ENCODE measurements around the gene TBC1D9.

Gene TBC1D9

DNA sequence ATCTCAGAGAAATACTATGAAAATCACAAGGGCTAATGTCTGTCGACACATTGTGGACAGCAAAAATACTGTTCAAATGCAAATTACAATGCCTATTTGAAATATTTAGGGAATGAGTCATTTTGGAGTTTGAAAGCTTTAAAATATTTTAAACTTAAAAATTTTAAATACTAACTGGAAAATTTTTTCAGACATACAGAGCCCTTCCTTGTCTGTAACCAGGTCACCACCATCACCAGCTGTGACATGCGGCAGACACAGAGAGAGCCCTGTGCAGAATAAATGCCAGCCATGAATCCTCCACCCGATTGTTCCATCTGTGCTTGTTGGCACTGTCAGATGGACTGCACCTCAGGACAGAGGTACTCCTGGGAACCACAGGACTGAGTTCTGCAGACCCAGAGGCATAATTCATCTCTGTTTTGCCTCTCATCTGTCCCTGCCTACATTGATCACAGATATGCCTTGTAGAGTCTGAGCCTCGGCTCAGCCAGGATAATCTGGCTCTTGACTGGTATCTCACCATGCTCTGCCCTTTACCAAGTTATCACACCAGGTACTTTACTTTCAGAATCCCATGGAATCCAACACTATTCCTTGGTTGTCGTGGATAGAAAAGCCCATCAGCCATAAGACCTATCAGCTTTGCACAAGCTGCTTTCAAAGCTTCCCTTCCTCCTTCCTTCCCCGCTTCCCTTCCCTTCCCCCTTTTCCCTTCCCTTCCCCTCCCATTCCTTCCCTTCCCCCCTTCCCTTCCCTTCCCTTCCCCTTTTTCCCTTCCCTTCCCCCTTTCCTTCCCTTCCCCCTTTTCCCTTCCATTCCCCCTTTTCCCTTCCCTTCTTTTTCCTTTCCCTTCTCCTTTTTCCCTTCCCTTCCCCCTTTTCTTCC, 67.2 kb downstream of the TBC1D9 start:
- Histone ChIP-seq H3K4me1 (ENCODE audit: control insufficient read depth, insufficient read depth, low read length) (peaks cover 12% of the 10 kb centered on the region), H3K27ac (ENCODE audit: low read depth, low read length) (no peak overlapping the region)

DNA sequence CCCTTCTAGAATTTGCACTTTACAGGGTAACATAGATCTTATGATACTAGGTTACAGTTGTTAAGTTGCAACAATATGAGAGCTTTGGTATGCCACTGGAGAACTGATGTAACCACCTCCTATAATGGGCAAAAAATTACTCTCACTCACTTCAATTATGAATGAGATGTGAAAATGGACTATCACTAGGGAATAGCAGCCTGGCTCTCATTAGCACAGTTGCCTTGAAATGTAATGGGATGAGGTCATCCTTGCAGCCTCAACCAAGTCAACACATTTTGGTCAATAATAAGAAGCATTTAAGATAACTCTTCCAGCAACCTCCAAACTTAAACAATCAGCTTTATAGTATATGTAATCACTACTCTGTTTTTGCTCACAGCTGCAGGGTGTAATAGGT, 69.4 kb downstream of the TBC1D9 start:
- Histone ChIP-seq H3K27me3 (ENCODE audit: control insufficient read depth, insufficient read depth, low read length) (peaks cover 28% of the 10 kb centered on the region), H3K27ac (ENCODE audit: low read depth, low read length) (no peak overlapping the region), H3K9ac (ENCODE audit: low read depth, low read length) (no peak overlapping the region), H3K9me3 (ENCODE audit: control insufficient read depth, insufficient read depth, low read length) (no peaks in the 10 kb centered on the region), H3K4me1 (ENCODE audit: control insufficient read depth, insufficient read depth, low read length) (peaks cover 11% of the 10 kb centered on the region), H3K36me3 (ENCODE audit: control insufficient read depth, insufficient read depth, low read length) (no peaks in the 10 kb centered on the region), H3K4me3 (ENCODE audit: low read depth, low read length) (no peak overlapping the region)

More for the DNA sequence above, 67.2 kb downstream of the TBC1D9 start:
- no peak overlapping the region for H3K9ac ChIP-seq (ENCODE audit: low read depth, low read length)
- peaks cover 48% of the 10 kb centered on the region for H3K27me3 ChIP-seq (ENCODE audit: control insufficient read depth, insufficient read depth, low read length)
- no peak overlapping the region for H3K4me3 ChIP-seq (ENCODE audit: low read depth, low read length)
- H3K36me3 ChIP-seq (ENCODE audit: control insufficient read depth, insufficient read depth, low read length) = no peaks in the 10 kb centered on the region
- no peaks in the 10 kb centered on the region for H3K9me3 ChIP-seq (ENCODE audit: control insufficient read depth, insufficient read depth, low read length)

DNA sequence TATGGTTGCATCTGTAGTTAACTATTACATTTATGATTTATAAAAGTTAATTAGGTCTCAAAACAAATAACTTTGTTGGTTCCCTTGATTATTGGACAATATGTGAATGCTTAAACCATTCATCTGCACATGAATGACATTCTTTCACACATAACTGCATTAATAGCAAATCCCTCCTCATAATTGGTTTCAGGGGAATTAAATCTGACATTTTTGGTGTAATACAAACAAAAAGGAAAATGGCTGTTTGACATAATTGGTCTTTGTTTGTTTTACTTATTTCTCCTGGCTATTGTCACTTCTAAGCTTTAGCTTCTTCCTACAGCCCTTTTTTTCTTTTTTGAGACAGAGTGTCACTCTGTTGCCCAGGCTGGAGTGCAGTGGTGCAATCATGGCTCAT, 71.9 kb downstream of the TBC1D9 start:
- Histone ChIP-seq H3K9me3 (ENCODE audit: control insufficient read depth, insufficient read depth, low read length) (no peaks in the 10 kb centered on the region), H3K27ac (ENCODE audit: low read depth, low read length) (no peak overlapping the region), H3K36me3 (ENCODE audit: control insufficient read depth, insufficient read depth, low read length) (no peaks in the 10 kb centered on the region), H3K4me1 (ENCODE audit: control insufficient read depth, insufficient read depth, low read length) (no peaks in the 10 kb centered on the region), H3K27me3 (ENCODE audit: control insufficient read depth, insufficient read depth, low read length) (peaks cover 7% of the 10 kb centered on the region), H3K4me3 (ENCODE audit: low read depth, low read length) (no peak overlapping the region), H3K9ac (ENCODE audit: low read depth, low read length) (no peak overlapping the region)

DNA sequence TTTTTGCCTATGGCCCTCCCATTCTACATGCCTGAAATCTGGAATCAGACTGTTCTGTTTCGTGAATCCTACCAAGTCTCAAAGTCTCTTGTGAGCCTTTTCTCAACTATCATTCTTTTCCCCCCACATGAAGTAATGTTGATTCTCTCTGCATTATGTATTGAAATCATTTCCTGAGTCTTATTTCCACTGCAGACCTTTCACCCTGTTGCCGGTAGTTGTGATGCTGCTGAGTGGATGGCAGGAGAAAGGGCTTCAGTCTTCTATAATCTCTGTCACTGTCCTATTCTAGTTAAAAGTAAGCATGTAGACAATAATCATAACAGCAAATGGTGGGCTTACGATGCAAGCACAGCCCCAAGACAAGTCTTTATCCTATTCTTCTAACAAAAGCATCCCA, 75.0 kb downstream of the TBC1D9 start:
- Histone ChIP-seq H3K4me1 (ENCODE audit: control insufficient read depth, insufficient read depth, low read length) (no peaks in the 10 kb centered on the region), H3K27ac (ENCODE audit: low read depth, low read length) (no peak overlapping the region), H3K27me3 (ENCODE audit: control insufficient read depth, insufficient read depth, low read length) (no peaks in the 10 kb centered on the region), H3K4me3 (ENCODE audit: low read depth, low read length) (no peak overlapping the region), H3K9me3 (ENCODE audit: control insufficient read depth, insufficient read depth, low read length) (no peaks in the 10 kb centered on the region), H3K9ac (ENCODE audit: low read depth, low read length) (no peak overlapping the region), H3K36me3 (ENCODE audit: control insufficient read depth, insufficient read depth, low read length) (no peaks in the 10 kb centered on the region)

DNA sequence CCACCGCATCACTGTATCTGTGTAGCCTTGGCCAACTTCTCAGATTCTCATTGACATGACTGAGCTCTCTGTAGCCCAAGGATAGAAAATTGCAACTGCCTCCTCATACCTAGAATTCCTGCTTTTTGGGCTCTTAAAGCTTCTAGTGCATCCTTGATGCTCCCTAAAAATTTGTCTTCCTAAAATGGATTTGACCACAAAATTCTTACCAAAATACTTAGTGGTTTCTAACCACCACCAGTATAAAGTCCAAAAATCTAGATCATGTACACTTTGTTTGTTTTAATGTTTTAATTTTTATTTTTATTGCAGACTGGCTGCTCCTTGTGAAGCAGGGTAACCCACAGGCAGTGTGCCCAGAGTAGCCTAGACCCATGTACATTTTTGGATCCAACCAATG, 75.5 kb downstream of the TBC1D9 start:
- Histone ChIP-seq H3K9ac (ENCODE audit: low read depth, low read length) (no peak overlapping the region), H3K36me3 (ENCODE audit: control insufficient read depth, insufficient read depth, low read length) (no peaks in the 10 kb centered on the region), H3K4me3 (ENCODE audit: low read depth, low read length) (no peak overlapping the region), H3K9me3 (ENCODE audit: control insufficient read depth, insufficient read depth, low read length) (no peaks in the 10 kb centered on the region), H3K27ac (ENCODE audit: low read depth, low read length) (no peak overlapping the region), H3K27me3 (ENCODE audit: control insufficient read depth, insufficient read depth, low read length) (no peaks in the 10 kb centered on the region), H3K4me1 (ENCODE audit: control insufficient read depth, insufficient read depth, low read length) (no peaks in the 10 kb centered on the region)

DNA sequence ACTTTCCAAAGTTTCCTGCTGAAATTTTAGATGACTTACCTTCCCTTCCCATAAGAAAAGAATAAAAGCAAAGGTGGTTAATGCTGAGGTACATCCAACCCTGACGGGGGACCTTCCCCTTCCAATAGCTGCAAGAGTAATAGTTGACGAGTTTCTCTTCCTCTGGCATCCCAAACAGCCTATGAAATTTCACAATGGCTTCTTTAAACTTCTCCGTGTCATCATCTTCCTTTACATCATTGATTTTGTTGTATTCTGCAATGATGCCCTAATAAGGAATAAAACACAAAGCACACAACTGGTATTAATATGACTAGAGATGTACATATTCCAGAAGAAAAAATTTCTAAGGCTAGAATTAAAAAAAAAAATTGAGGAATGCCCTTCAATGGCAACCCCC, 76.6 kb downstream of the TBC1D9 start:
- H3K27ac ChIP-seq (ENCODE audit: low read depth, low read length) = no peak overlapping the region
- no peaks in the 10 kb centered on the region for H3K27me3 ChIP-seq (ENCODE audit: control insufficient read depth, insufficient read depth, low read length)
- H3K4me3 ChIP-seq (ENCODE audit: low read depth, low read length) = no peak overlapping the region
- no peaks in the 10 kb centered on the region for H3K36me3 ChIP-seq (ENCODE audit: control insufficient read depth, insufficient read depth, low read length)
- H3K9me3 ChIP-seq (ENCODE audit: control insufficient read depth, insufficient read depth, low read length) = no peaks in the 10 kb centered on the region
- no peak overlapping the region for H3K9ac ChIP-seq (ENCODE audit: low read depth, low read length)
- no peaks in the 10 kb centered on the region for H3K4me1 ChIP-seq (ENCODE audit: control insufficient read depth, insufficient read depth, low read length)

DNA sequence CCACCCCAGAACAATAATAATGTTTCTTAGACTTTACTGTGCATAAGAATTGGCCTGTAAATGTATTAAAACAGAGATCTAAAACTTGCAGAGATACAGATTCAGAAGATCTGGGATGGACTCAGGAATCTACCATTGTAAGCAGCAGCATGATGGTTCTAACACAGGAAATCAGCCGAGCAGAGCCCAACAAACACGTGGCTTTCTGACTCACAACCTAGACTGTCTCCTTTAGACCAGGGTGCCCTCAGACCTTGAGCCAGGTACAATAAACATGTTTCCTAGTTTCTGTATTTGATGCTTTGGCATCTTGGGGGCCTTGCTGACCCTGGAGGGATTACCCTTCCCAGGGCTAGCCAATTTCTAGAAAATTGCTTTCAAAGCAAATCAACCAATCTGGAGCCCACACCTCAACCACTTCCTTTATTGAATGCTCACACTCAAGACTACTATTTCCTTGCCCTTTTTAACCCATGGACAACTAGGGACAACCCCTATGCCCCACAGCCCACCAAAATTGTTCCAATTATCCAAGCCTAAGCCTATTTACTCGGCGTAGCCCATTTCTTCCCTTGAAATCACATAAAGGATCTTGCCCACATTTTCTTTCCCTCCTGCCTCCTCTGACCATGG, 80.5 kb downstream of the TBC1D9 start:
- no peaks in the 10 kb centered on the region for H3K9me3 ChIP-seq (ENCODE audit: control insufficient read depth, insufficient read depth, low read length)
- H3K36me3 ChIP-seq (ENCODE audit: control insufficient read depth, insufficient read depth, low read length) = no peaks in the 10 kb centered on the region
- no peaks in the 10 kb centered on the region for H3K4me1 ChIP-seq (ENCODE audit: control insufficient read depth, insufficient read depth, low read length)
- H3K27ac ChIP-seq (ENCODE audit: low read depth, low read length) = no peak overlapping the region
- no peak overlapping the region for H3K9ac ChIP-seq (ENCODE audit: low read depth, low read length)
- no peak overlapping the region for H3K4me3 ChIP-seq (ENCODE audit: low read depth, low read length)
- H3K27me3 ChIP-seq (ENCODE audit: control insufficient read depth, insufficient read depth, low read length) = no peaks in the 10 kb centered on the region

DNA sequence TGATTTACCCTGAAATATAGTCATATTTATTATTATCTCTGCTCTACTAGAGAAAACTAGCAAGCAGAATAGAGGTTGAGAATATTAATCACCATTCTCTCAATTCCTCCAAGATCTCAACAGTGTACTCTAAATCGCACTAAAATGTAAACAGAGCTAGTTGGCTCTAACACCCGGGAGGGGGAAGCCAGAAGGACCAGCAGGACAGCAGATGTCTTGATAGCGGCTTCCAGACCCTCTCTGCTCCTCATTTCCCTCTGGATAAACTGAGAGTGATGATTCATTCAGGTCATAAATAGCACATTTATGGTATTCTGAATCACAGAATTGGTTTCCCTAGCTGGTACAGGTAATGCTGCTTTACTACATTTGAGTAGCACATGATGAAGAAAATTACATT, 82.5 kb downstream of the TBC1D9 start:
- H3K4me3 ChIP-seq (ENCODE audit: low read depth, low read length) = no peak overlapping the region
- H3K4me1 ChIP-seq (ENCODE audit: control insufficient read depth, insufficient read depth, low read length) = no peaks in the 10 kb centered on the region
- H3K9ac ChIP-seq (ENCODE audit: low read depth, low read length) = no peak overlapping the region
- H3K36me3 ChIP-seq (ENCODE audit: control insufficient read depth, insufficient read depth, low read length) = no peaks in the 10 kb centered on the region
- no peaks in the 10 kb centered on the region for H3K9me3 ChIP-seq (ENCODE audit: control insufficient read depth, insufficient read depth, low read length)
- H3K27me3 ChIP-seq (ENCODE audit: control insufficient read depth, insufficient read depth, low read length) = no peaks in the 10 kb centered on the region
- no peak overlapping the region for H3K27ac ChIP-seq (ENCODE audit: low read depth, low read length)

DNA sequence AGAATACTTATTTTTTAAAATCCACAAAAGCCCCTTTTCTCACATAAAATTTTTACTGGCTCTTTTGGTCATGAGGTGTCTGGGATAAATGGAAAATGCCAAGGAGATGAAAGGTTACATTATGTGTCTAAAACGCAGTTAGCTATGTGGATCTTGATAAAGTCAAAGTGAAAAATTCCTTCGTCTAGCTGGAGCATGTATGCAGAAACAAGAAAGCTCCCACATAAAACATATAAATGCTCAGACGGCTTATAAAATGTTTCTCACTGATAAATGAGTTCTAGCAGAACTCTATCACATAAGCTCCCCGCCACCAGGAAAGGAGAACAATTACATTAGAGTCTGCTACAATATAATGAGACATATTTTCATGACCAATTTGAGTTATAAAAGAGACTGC, 83.8 kb downstream of the TBC1D9 start:
- Histone ChIP-seq H3K27me3 (ENCODE audit: control insufficient read depth, insufficient read depth, low read length) (no peaks in the 10 kb centered on the region), H3K4me3 (ENCODE audit: low read depth, low read length) (no peak overlapping the region), H3K36me3 (ENCODE audit: control insufficient read depth, insufficient read depth, low read length) (no peaks in the 10 kb centered on the region), H3K27ac (ENCODE audit: low read depth, low read length) (no peak overlapping the region), H3K4me1 (ENCODE audit: control insufficient read depth, insufficient read depth, low read length) (no peaks in the 10 kb centered on the region), H3K9ac (ENCODE audit: low read depth, low read length) (no peak overlapping the region), H3K9me3 (ENCODE audit: control insufficient read depth, insufficient read depth, low read length) (no peaks in the 10 kb centered on the region)

DNA sequence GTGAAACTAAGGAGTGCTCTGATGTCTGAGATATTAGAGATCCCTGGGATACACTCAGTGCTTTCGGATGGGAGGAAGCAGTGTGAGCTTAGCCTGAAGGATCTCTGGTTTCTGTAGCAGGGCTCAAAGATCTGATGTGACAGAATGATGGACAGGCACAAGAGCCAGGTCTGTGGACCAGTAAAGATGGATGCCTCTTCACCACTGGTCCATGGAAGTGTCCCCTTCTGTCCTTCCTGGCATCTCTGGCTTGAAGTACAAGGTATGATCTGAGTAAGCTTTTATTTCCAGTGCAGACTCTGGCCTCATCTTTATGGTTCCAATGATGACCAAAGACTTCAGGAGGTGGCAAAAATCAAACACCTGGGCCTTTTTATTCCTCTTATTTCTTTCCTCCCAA, 88.1 kb downstream of the TBC1D9 start:
- Histone ChIP-seq H3K27me3 (ENCODE audit: control insufficient read depth, insufficient read depth, low read length) (no peaks in the 10 kb centered on the region), H3K4me1 (ENCODE audit: control insufficient read depth, insufficient read depth, low read length) (no peaks in the 10 kb centered on the region), H3K9me3 (ENCODE audit: control insufficient read depth, insufficient read depth, low read length) (no peaks in the 10 kb centered on the region), H3K9ac (ENCODE audit: low read depth, low read length) (no peak overlapping the region), H3K36me3 (ENCODE audit: control insufficient read depth, insufficient read depth, low read length) (no peaks in the 10 kb centered on the region), H3K27ac (ENCODE audit: low read depth, low read length) (no peak overlapping the region), H3K4me3 (ENCODE audit: low read depth, low read length) (no peak overlapping the region)

DNA sequence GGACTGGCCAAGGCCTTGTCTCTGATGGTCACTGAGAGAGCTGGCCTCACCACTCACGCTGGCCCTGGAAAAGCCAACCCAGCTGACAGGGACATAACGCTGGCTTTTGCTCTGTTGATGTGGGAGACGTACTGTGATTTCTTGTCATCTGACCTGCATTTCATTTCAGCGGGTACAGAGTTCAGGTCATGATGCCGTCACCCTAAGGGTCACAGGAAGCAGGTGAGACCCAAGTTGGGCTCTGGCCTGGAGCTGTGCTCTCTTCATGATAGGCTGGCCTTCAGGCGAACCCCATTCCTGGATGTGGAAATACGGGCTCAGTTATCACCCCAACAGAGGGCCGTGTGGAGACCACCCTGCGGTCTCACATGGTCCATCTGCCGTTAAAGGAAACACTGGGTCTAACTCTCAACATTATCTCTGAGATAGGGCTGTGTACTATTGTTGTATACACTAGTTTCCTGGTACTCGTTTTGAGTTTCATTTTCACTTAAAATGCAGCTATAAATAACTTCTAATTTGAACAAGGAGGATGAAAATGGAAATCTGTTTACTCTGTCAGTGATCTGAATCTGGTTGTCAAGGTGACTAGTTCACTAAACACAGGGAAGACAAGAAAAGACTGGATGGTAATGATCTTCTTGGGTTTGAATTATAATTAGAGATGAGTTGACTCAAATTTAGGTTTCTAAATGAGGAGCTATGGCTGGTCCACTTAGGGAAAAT, 89.1 kb downstream of the TBC1D9 start:
- Histone ChIP-seq H3K27ac (ENCODE audit: low read depth, low read length) (no peak overlapping the region), H3K9me3 (ENCODE audit: control insufficient read depth, insufficient read depth, low read length) (no peaks in the 10 kb centered on the region), H3K4me3 (ENCODE audit: low read depth, low read length) (no peak overlapping the region), H3K27me3 (ENCODE audit: control insufficient read depth, insufficient read depth, low read length) (no peaks in the 10 kb centered on the region), H3K9ac (ENCODE audit: low read depth, low read length) (no peak overlapping the region), H3K4me1 (ENCODE audit: control insufficient read depth, insufficient read depth, low read length) (0 out of 2 replicates have a peak, but pooled peaks cover 4% of the 10 kb centered on the region), H3K36me3 (ENCODE audit: control insufficient read depth, insufficient read depth, low read length) (no peaks in the 10 kb centered on the region)

Measured in HUES48 (cell line).